Measurements from ENCODE around the gene UBE2J1.
A peak's percentile ranks its signal among the peaks of the same experiment; 100 is the strongest.
"Not testable (repeated sequence)": the region's sequence is repeated elsewhere in the genome, so short reads cannot be mapped to it uniquely, and the experiment has no call there.

The UBE2J1 gene

GRCh38 chr6:89297695-89298351 is 54.7 kb downstream of the UBE2J1 start:
- DNase-seq (ENCODE audit: low read depth): peak; percentile 93
- peak overlapping the region; percentile 4 for H3K4me3 ChIP-seq (ENCODE audit: low read depth, low read length)
- peak; percentile 68 for TF ChIP-seq MYC (IDR thresholded peaks at IDR 0.05; ENCODE audit: low read depth, low read length)
- no peak for TF ChIP-seq CTCF (IDR thresholded peaks at IDR 0.05; ENCODE audit: low read depth, low read length)
- TF ChIP-seq POLR2A (IDR thresholded peaks at IDR 0.05; ENCODE audit: extremely low read depth, insufficient read length): no peak
- TF ChIP-seq MAX (IDR thresholded peaks at IDR 0.05; ENCODE audit: low read depth, low read length): peak; percentile 60

GRCh38 chr6:89295981-89296380 is 56.5 kb downstream of the UBE2J1 start:
- DNase-seq (ENCODE audit: low read depth): no peak
- TF ChIP-seq MYC (IDR thresholded peaks at IDR 0.05; ENCODE audit: low read depth, low read length) (no peak), POLR2A (IDR thresholded peaks at IDR 0.05; ENCODE audit: extremely low read depth, insufficient read length) (no peak), MAX (IDR thresholded peaks at IDR 0.05; ENCODE audit: low read depth, low read length) (no peak), CTCF (IDR thresholded peaks at IDR 0.05; ENCODE audit: low read depth, low read length) (no peak)
- no peak overlapping the region for H3K4me3 ChIP-seq (ENCODE audit: low read depth, low read length)

- not testable (repeated sequence) for DNase-seq (ENCODE audit: low read depth); H3K4me3 ChIP-seq (ENCODE audit: low read depth, low read length)
Observed at GRCh38 chr6:89295116-89295515, 57.4 kb downstream of the UBE2J1 start.

- no peak for DNase-seq (ENCODE audit: low read depth)
- TF ChIP-seq MAX (IDR thresholded peaks at IDR 0.05; ENCODE audit: low read depth, low read length): no peak
- H3K4me3 ChIP-seq (ENCODE audit: low read depth, low read length): no peak overlapping the region
Observed at GRCh38 chr6:89291256-89291819, 61.2 kb downstream of the UBE2J1 start.

GRCh38 chr6:89290401-89291155 is 61.9 kb downstream of the UBE2J1 start:
- no peak overlapping the region for H3K4me3 ChIP-seq (ENCODE audit: low read depth, low read length)
- DNase-seq (ENCODE audit: low read depth): no peak
- TF ChIP-seq MAX (IDR thresholded peaks at IDR 0.05; ENCODE audit: low read depth, low read length): no peak

GRCh38 chr6:89289710-89290109 is 62.8 kb downstream of the UBE2J1 start:
- no peak overlapping the region for H3K4me3 ChIP-seq (ENCODE audit: low read depth, low read length)
- TF ChIP-seq MYC (IDR thresholded peaks at IDR 0.05; ENCODE audit: low read depth, low read length): no peak
- no peak for TF ChIP-seq POLR2A (IDR thresholded peaks at IDR 0.05; ENCODE audit: extremely low read depth, insufficient read length)
- TF ChIP-seq CTCF (IDR thresholded peaks at IDR 0.05; ENCODE audit: low read depth, low read length): no peak
- TF ChIP-seq MAX (IDR thresholded peaks at IDR 0.05; ENCODE audit: low read depth, low read length): no peak
- peak; percentile 26 for DNase-seq (ENCODE audit: low read depth)

- no peak for DNase-seq (ENCODE audit: low read depth)
- TF ChIP-seq CTCF (IDR thresholded peaks at IDR 0.05; ENCODE audit: low read depth, low read length): no peak
- TF ChIP-seq MYC (IDR thresholded peaks at IDR 0.05; ENCODE audit: low read depth, low read length): no peak
- no peak for TF ChIP-seq POLR2A (IDR thresholded peaks at IDR 0.05; ENCODE audit: extremely low read depth, insufficient read length)
- TF ChIP-seq MAX (IDR thresholded peaks at IDR 0.05; ENCODE audit: low read depth, low read length): no peak
- no peak overlapping the region for H3K4me3 ChIP-seq (ENCODE audit: low read depth, low read length)
Observed at GRCh38 chr6:89287351-89288028, 65.0 kb downstream of the UBE2J1 start.
